ENCODE data around the gene PGBD4. TPM values are rescaled to one million over a fixed set of nuclear protein-coding genes. Genes with fewer than 3 reads are reported as not detected.

PGBD4 gene
- total RNA-seq (1 to 10 TPM in 3 of 4 donors, under 1 TPM in 1; 0.54 to 1.4 (median 1.4) TPM), polyA plus RNA-seq (1 to 10 TPM in 1 of 3 donors, under 1 TPM in 2; under 0.01 to 1.3 (median 0.23) TPM)

- H3K9me3 ChIP-seq = no peaks in the 10 kb centered on the region
- peak; percentile 68 to 91 (median 84) for TF ChIP-seq POLR2AphosphoS5 (IDR thresholded peaks at IDR 0.05)
- peak; percentile 52 to 64 for TF ChIP-seq POLR2A (IDR thresholded peaks at IDR 0.05)
- TF ChIP-seq EP300 (IDR thresholded peaks at IDR 0.05) = peak in 1 of 4 donors; percentile 6
- no peak for TF ChIP-seq CTCF (IDR thresholded peaks at IDR 0.05)
- DNase-seq = peak; percentile 99
- peaks cover 4 to 30% (median 24%) of the 10 kb centered on the region in 4 donors for H3K4me1 ChIP-seq
- H3K36me3 ChIP-seq = no peaks in the 10 kb centered on the region
- WGBS, 2 donors = 0% methylated on average over 48 of the region's 48 CpGs
- intact Hi-C loops (cut with DNase I) = loop anchor here (1.0 to 10.0 kb wide), 5 partner anchors 17 to 483 kb away; partner anchors contain the start of genes EMC4, GOLGA8B, KATNBL1 and NOP10
- H3K27me3 ChIP-seq = no peaks in the 10 kb centered on the region
- H3K4me3 ChIP-seq = peak within 1 kb of the TSS; percentile 65 to 89 (median 72)
- H3K27ac ChIP-seq = peak within 1 kb of the TSS; percentile 81 to 89 (median 86)
Observed at GRCh38 chr15:34101366-34102174, at the start of gene PGBD4, which contains the start of gene EMC7. Gene PGBD4, plus strand, starts transcription at chr15:34102083. Its CDS starts 449 bp downstream, at chr15:34102532. Gene EMC7, minus strand, starts transcription at chr15:34101862. Its CDS starts 23 bp downstream, at chr15:34101839.

- 92 to 96% methylated on average over 3 of the region's 3 CpGs for WGBS, 2 donors
- H3K27ac ChIP-seq = no peak overlapping the region
- H3K27me3 ChIP-seq = no peaks in the 10 kb centered on the region
- TF ChIP-seq CTCF (IDR thresholded peaks at IDR 0.05) (no peak), EP300 (IDR thresholded peaks at IDR 0.05) (no peak), POLR2AphosphoS5 (IDR thresholded peaks at IDR 0.05) (no peak), POLR2A (IDR thresholded peaks at IDR 0.05) (no peak)
- DNase-seq = no peak
- no peaks in the 10 kb centered on the region for H3K36me3 ChIP-seq
- intact Hi-C loops (cut with DNase I) = no loop called here
- H3K9me3 ChIP-seq = peaks cover 0 to 3% (median 2%) of the 10 kb centered on the region in 4 donors
- peaks cover 0 to 5% (median 0%) of the 10 kb centered on the region in 4 donors for H3K4me1 ChIP-seq
- no peak overlapping the region for H3K4me3 ChIP-seq
Observed at GRCh38 chr15:34054081-34054707, 47.7 kb upstream of the PGBD4 start.

GRCh38 chr15:34055868-34056595, 45.9 kb upstream of the PGBD4 start:
- DNase-seq = no peak
- Histone ChIP-seq H3K36me3 (no peaks in the 10 kb centered on the region), H3K4me3 (no peak overlapping the region), H3K27ac (peak overlapping the region in 1 of 4 donors; percentile 21), H3K4me1 (peaks cover 0 to 5% (median 0%) of the 10 kb centered on the region in 4 donors), H3K27me3 (no peaks in the 10 kb centered on the region), H3K9me3 (peaks cover 0 to 3% (median 0%) of the 10 kb centered on the region in 4 donors)
- TF ChIP-seq POLR2AphosphoS5 (IDR thresholded peaks at IDR 0.05) = no peak
- TF ChIP-seq POLR2A (IDR thresholded peaks at IDR 0.05) = no peak
- TF ChIP-seq CTCF (IDR thresholded peaks at IDR 0.05) = no peak
- no peak for TF ChIP-seq EP300 (IDR thresholded peaks at IDR 0.05)
- WGBS, 2 donors = 80 to 84% methylated on average over 3 of the region's 3 CpGs
- intact Hi-C loops (cut with DNase I) = no loop called here

- Histone ChIP-seq H3K36me3 (no peaks in the 10 kb centered on the region), H3K4me3 (no peak overlapping the region), H3K27me3 (no peaks in the 10 kb centered on the region), H3K9me3 (no peaks in the 10 kb centered on the region), H3K4me1 (peaks cover 0 to 10% (median 2%) of the 10 kb centered on the region in 4 donors), H3K27ac (no peak overlapping the region)
- intact Hi-C loops (cut with DNase I) = no loop called here
- WGBS, 2 donors = 92 to 97% methylated on average over 5 of the region's 5 CpGs
- TF ChIP-seq CTCF (IDR thresholded peaks at IDR 0.05) (no peak), POLR2AphosphoS5 (IDR thresholded peaks at IDR 0.05) (no peak), EP300 (IDR thresholded peaks at IDR 0.05) (no peak), POLR2A (IDR thresholded peaks at IDR 0.05) (no peak)
- DNase-seq = no peak
Observed at GRCh38 chr15:34056911-34057310, 45.0 kb upstream of the PGBD4 start.

Data from sigmoid colon (tissue), 7 donors.